Activated CD8-positive, alpha-beta memory T cell treated with anti-CD3 and anti-CD28 coated beads for 36 hours (primary cell): ENCODE measurements around the gene NFIX. TPM values are rescaled to one million over a fixed set of nuclear protein-coding genes. Genes with fewer than 3 reads are reported as not detected.

ENCODE experiments used
- CTCF ChIA-PET: fragments of 350-600 bp; sonication (Branson Sonifier 250); formaldehyde crosslinking; loops from one replicate; lab custom pipeline; 2021; ENCODE audit warnings: antibody characterized with exemption; lab: Charles Lee
- POLR2A ChIA-PET: fragments of 350-600 bp; sonication (Branson Sonifier 250); formaldehyde crosslinking; loops from one replicate; lab custom pipeline; 2021; ENCODE audit warnings: antibody characterized with exemption; lab: Charles Lee
- total RNA-seq, 2 experiments: library from RNA; stranded (reverse); gene quantifications; one replicate each; pipeline ENCODE4 v1.2.3, GENCODE V29; 2021

Gene NFIX
- total RNA-seq, 2 experiments from 2014 or later: 2.2 to 3.5 TPM

DNA sequence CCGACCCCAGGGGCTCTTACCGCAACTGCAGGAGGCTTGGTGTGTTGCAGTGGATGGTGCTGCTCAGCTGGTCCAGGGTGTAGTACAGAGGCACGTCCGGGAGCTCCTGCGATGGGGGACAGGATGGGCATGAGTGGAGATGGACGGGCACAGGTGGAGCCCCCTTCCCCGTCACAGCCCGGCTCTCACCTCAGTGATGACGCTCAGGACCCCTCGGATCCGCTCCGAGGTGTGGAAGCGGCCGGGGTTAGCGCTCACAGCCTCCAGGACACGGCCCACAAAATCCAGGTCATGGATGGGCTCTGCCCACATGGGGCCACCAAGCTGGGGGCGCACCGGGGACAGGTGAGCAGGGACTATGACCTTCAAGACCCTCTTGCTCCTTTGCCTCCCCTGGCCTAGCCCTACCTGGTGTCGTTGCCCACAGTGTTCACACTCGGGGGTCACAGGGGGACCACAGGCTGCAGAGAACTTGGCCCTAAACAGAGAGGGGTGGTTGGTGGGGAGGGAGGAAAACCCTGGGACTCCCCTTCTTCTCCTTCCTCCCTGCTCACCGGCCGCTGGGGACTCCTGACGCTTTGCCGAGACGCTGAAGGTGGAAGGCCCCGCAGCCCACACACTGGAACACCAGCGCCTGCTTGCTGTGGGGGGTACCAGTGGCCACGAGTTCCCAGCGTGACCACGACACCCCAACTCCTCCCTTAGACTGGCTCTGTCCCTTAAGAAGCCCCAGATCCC lies 114.3 kb downstream of the NFIX start:
- ChIA-PET CTCF (interaction anchor here (1.3 kb wide), 1 partner anchor 10 kb away, joined by 3 read pairs; no protein-coding TSS in a partner anchor), POLR2A (no interaction called here)

DNA sequence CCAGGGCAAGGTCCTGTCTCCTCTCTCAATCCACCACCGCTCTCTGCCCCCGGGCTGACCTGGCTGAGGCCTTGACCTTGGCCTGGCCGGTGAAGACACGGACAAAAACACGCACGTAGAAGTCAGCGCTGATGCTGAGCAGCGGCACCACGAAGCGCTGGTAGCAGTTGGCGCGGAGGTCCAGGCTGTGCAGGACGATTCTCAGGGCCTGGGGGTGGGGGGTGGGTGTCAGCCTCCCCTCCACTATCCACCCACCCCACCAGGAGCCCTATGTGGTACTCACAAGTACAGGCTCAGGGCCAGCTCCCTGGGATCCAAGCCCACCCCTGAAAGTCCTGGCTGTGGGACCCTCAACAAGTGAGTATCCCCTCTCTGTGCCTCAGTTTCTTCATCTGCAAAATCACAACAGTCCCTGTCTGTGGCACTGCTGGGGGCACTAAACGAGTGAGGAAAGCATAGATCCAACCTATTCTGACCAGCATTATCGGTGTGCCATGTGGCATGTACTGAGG lies 114.9 kb downstream of the NFIX start:
- POLR2A ChIA-PET: no interaction called here
- CTCF ChIA-PET: interaction anchor here (1.3 to 1.4 kb wide), 2 partner anchors 9 to 40 kb away, joined by 3 read pairs; partner anchors contain the start of genes IER2 and STX10

DNA sequence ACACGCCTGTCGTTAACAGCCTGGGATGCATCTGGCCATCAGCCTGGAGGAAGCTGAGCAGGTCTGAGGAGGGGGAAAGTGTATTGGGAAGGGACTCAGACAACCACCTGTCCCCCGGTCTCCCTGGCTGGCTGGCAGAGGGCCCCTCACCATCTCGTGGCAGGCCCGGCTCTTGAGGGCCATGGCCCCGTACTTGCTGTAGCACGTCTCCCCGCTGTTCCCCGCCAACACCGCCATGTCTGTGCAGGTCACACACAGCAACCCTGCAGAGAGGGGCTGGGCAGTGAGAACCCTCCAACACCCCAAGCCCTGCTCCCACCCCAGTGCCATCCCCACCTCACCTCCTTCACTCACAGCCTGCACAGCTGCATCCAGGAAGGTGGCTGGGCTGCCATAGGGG lies 117.3 kb downstream of the NFIX start:
- POLR2A ChIA-PET: no interaction called here
- CTCF ChIA-PET: interaction anchor here (0.6 kb wide), 1 partner anchor 203 kb away, joined by 3 read pairs; no protein-coding TSS in a partner anchor

DNA sequence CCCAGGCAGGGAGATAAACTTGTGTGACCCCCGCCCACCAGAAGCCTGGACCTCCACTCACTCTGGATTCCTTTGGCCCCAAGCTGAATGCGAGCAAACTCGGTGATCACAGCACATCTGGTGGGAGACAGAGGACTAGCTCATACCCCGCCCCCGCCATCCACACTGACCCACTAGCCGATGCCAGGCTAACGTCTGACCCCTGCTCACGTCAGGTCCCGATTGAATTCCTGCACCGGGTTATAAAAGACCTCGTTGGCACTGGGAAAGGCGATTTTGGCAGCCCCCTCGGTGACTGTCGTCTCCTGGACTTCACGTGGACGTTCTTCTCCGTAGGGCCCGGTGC lies 120.6 kb downstream of the NFIX start:
- POLR2A ChIA-PET: interaction anchor here (1.0 to 1.1 kb wide), 2 partner anchors 11 to 37 kb away, joined by 3 to 4 read pairs; no protein-coding TSS in a partner anchor
- CTCF ChIA-PET: interaction anchor here (1.2 to 3.8 kb wide), 3 partner anchors 11 to 138 kb away, joined by 3 to 14 read pairs (median 5); no protein-coding TSS in a partner anchor

DNA sequence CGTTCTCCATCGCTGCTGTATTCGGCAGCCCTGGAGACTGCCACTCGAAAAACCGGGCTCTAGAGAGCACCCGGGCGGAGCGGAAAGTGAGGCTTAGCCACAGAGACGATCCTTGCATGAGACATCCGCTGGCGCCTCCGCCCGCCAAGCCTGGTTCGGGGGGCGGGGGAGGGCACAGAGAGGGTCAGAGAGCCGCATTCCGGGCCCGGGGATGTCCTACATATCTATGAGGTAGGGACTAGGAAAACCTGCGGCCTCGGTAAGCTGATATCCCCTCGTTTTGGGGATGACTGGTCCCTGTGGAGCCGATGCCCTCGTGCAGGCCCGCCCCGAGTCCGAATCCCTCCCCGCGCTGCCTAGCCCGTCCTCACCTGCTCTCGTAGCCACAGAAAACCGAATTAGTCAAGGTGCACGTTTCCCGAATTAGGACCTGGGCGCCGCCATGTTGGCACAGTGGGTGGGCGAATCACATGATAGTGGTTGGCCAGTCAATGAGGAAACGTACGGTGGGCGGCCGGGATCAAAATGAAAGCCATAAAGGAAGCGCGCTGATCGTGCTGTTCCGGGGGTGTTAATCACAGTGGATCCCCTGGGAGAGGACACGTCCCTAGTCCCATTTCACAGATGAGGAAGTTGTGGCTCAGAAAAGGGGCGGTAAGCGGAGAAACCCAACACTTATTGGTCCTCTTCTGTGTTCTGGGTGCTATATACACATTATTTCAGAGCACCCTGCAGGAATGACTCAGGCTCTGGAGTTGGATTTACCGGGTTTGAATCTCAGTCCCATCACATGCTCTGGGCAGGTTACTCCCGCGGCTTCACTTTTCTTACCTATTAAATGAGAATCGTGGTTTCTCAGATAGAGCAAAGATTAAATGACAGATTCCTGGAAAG lies 121.3 kb downstream of the NFIX start, which contains the start of gene TRMT1:
Gene TRMT1, minus strand, starts transcription at position 459 of the 894 bp plus-strand sequence. Its CDS starts 341 bp downstream, at position 118.
- CTCF ChIA-PET: interaction anchor here (0.6 to 3.8 kb wide), 7 partner anchors 12 to 161 kb away, joined by 3 to 15 read pairs (median 5); partner anchors contain the start of genes IER2 and STX10
- POLR2A ChIA-PET: interaction anchor here (0.6 to 1.7 kb wide), 4 partner anchors 16 to 36 kb away, joined by 3 to 5 read pairs (median 4); no protein-coding TSS in a partner anchor

DNA sequence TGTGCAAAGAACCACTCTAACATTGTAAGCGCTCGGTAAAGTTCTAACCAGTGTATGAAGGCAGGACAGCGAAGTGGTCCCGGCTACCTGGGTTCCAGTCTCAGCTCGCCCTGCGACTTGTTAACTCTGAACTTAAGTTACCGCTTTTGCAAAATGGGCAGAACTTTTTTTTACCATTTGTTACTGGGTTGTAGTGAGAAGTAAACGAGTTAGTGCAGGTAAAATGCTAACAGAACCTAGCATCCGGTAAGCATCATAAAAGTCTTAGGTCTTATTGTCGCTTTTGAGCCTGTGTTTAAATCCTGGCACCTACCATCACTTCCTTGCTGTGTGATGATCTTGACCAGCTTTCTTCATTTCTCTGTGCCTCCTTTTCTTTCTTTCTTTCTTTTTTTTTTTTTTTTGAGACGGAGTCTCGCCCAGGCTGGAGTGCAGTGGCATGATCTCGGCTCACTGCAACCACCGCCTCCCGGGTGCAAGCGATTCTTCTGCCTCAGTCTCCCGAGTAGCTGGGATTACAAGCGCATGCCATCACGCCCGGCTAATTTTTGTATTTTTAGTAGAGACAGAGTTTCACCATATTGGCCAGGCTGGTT lies 122.0 kb downstream of the NFIX start:
- ChIA-PET POLR2A (interaction anchor here (0.6 to 2.8 kb wide), 7 partner anchors 10 to 38 kb away, joined by 3 to 35 read pairs (median 5); no protein-coding TSS in a partner anchor), CTCF (interaction anchor here (0.6 to 3.8 kb wide), 11 partner anchors 10 to 160 kb away, joined by 3 to 15 read pairs (median 4); partner anchors contain the start of genes IER2 and STX10)

DNA sequence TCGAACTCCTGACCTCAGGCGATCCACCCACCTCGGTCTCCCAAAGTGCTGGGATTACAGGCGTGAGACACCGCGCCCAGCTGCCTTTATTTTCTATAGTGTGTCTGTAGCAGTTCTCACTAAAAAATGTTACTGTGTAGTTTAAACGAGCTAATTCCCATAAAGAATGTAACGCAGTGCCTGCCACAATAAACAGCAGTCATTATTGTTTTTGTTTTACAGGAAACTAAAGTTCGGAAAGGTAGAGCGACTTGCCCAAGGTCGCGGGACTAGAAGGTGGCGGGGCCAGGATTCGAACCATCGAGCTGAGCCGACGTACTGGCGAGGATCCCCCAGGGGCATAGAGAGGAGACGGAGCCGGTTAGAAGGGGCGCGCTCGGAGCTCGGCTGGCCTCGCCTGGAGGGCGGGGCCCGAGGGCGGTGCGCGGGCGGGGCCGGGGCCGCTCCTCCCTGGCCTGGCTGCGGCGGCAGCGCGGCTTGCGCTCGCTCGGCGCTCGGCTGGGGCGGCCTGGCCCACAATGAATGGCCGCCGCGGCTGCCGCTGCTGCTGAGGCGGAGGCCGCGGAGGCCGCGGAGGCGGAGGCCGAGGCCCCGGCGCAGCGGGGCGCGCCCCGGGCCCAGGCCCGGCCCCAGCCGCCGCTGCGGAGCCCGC lies 122.6 kb downstream of the NFIX start, which contains the start of gene NACC1:
Gene NACC1, plus strand, starts transcription at position 493 of the 652 bp plus-strand sequence. CDS start 16,944 bp downstream, outside the sequence.
- ChIA-PET POLR2A (interaction anchor here (0.6 to 2.8 kb wide), 8 partner anchors 10 to 50 kb away, joined by 3 to 35 read pairs (median 5); no protein-coding TSS in a partner anchor), CTCF (interaction anchor here (0.7 to 3.8 kb wide), 11 partner anchors 10 to 152 kb away, joined by 3 to 15 read pairs (median 4); partner anchors contain the start of genes IER2 and STX10)

DNA sequence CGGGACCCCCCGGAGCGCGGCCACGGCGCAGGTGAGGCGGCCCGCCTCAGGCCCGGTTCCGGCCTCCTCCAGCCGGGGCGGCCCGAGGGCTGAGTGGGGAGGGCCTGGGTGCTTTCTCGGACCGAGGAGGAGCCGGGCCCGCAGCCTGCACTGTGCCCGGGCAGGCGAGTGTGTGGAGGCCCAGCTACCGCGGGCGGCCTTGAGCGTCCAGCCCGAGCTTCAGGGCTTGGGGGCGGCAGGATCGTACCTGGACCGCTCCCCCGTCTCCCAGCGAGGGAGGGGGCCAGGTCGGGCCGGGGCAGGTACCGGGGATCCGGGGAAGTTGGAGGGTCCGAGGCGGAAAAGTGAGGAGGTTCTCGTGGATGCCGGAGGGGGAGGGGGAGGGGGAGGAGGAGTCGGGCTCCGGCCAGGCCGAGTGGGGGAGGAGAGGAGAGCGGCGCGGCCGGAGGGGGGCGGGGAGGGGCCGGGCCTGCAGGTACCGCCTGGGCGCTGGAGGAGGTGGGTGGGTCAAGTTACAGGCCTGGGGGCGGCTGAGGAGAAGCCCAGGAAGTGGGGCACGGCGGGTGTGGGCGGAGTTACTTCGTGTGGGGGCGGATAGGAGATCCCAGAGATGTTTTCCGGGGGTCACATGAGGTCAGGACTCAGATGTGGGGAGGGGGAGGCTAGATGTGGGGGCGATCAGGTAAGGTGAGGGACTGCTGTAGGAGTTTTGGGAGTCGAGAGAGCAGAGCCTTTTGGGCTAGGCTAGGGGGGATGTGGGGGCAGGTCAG lies 123.3 kb downstream of the NFIX start:
- POLR2A ChIA-PET: interaction anchor here (0.6 to 2.8 kb wide), 8 partner anchors 9 to 49 kb away, joined by 3 to 35 read pairs (median 5); no protein-coding TSS in a partner anchor
- CTCF ChIA-PET: interaction anchor here (0.7 to 3.3 kb wide), 8 partner anchors 9 to 239 kb away, joined by 3 to 15 read pairs (median 4); partner anchors contain the start of genes IER2 and STX10

DNA sequence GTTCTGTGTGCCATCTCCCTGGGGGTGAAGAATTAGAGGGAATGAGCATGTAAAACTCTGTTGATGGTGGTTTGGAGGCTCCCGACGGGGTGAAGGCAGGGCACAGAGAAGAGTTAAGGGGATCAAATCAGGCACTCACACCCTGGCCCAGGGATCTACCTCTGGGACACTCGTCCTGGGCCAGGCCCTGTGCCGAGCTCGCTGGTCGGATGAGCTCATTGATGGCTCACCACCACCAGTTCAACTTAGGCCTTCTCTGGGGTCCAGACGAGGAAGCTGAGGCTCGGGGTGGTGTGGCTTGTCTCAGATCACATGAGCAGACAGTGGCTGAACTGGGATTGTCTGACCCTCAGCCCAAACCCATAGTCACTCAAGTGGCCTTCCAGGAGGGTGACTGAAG lies 124.4 kb downstream of the NFIX start:
- POLR2A ChIA-PET: interaction anchor here (0.6 to 2.8 kb wide), 4 partner anchors 20 to 43 kb away, joined by 3 to 35 read pairs (median 9); no protein-coding TSS in a partner anchor
- CTCF ChIA-PET: interaction anchor here (0.6 to 3.3 kb wide), 7 partner anchors 9 to 1743 kb away, joined by 3 to 15 read pairs (median 3); no protein-coding TSS in a partner anchor

DNA sequence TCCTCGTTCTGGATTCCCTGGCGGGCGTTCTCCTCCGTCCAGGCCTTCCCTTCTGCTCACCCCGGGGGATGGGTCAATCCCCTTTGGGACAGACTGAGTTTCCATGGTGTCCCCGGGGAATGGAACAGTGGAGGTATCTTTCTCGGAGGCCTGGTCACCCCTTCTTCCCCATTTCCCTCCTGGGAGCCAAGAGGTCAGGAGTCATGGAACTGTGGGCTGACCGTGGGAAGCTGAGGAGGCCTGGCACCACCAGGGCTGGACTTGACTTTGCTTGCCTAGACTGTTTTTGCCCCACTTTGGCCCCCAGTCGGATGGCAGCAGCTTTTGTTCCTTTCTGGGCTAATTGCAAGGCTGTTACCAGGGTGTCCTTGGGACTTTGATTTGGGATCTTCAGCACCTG lies 124.8 kb downstream of the NFIX start:
- ChIA-PET CTCF (interaction anchor here (0.6 to 3.3 kb wide), 10 partner anchors 10 to 1744 kb away, joined by 3 to 15 read pairs (median 3); no protein-coding TSS in a partner anchor), POLR2A (interaction anchor here (0.6 to 2.8 kb wide), 3 partner anchors 27 to 43 kb away, joined by 3 to 35 read pairs (median 9); no protein-coding TSS in a partner anchor)

DNA sequence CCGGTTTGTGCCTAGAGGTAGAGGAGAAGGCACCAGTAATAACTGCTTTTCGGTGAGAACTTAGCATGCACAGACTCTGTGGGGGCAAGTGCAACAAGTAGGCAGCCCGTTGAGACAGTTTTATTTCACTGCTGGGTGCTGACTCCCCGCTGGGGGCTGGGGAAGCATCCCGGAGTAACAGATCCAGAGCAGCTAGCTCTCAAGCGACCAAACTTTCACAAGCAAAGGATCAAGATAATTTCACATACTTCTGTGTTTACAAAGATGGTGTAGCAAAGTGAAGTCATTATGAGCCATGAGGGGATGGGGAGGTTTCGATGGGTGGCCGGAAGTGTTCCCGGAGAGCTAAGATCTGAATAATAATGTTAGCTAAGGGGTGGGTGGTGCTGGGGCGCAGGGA lies 125.5 kb downstream of the NFIX start:
- ChIA-PET CTCF (interaction anchor here (0.5 to 3.0 kb wide), 9 partner anchors 9 to 911 kb away, joined by 3 to 11 read pairs (median 3); partner anchors contain the start of gene IL27RA), POLR2A (interaction anchor here (1.5 kb wide), 1 partner anchor 12 kb away, joined by 4 read pairs; no protein-coding TSS in a partner anchor)

DNA sequence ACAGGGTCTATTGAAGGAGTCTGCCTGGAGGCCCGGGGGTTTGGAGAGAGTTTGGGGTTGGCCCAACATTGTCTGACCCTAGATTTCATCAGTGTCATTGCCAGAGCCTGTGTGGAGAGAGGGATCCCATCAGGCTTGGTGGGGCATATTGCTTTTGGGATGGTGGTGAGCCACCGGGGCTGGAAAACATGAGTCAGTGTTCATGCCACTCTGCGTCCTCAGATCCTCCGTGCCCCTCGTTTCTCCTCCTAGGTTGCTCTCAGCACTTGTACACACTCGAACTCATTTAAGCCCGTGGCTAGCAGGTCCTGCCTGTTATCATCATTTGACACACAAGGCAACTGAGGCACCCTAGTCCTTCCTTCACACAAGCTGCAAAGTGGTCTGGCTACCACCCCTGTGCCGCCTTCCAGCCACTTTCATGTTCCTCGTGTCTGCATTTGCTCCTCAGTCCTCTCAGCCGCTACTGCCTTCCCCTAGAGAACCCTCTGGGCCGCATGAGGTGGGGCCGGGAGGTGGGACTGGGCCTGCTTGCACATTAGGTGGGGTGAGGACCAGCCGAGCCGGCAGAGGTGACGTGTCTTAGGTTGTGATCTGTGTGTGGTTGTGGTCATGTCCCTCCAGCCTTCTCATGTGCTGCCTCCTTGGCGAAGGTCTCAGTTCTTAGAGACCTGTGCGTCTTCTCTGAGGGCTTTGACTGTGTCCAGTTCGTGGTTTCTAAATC lies 126.4 kb downstream of the NFIX start:
- ChIA-PET CTCF (interaction anchor here (0.5 to 1.0 kb wide), 3 partner anchors 10 to 47 kb away, joined by 3 read pairs; no protein-coding TSS in a partner anchor), POLR2A (interaction anchor here (0.5 to 1.5 kb wide), 2 partner anchors 11 to 25 kb away, joined by 4 read pairs; no protein-coding TSS in a partner anchor)

DNA sequence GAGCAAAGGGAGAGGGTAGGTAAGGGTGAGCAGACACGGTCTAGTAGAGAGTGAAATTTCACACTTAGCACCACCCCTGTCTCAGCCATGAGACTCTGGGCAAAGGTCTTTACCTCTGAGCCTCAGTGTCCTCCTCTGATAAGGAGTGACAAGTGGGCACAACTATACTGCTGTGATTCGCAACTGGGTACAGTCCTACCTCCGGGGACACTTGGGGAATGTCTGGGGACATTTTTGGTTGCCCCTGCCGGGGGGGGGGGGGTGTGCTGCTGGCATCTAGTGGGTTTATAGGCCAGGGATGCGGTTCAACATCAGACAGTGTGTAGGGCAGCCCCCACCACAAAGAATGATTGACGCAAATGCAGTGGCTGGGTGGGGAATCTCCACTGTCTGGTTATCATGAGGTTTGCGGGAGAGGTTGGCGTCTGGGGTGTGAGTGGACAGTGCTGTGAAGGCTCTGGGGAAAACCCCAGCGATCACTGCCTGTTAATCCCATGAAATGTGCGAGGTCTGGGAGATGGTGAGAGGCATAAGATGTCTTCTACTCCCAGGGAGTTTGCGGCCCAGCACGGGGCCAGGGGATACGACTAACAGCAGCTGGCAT lies 127.1 kb downstream of the NFIX start:
- ChIA-PET CTCF (no interaction called here), POLR2A (no interaction called here)

DNA sequence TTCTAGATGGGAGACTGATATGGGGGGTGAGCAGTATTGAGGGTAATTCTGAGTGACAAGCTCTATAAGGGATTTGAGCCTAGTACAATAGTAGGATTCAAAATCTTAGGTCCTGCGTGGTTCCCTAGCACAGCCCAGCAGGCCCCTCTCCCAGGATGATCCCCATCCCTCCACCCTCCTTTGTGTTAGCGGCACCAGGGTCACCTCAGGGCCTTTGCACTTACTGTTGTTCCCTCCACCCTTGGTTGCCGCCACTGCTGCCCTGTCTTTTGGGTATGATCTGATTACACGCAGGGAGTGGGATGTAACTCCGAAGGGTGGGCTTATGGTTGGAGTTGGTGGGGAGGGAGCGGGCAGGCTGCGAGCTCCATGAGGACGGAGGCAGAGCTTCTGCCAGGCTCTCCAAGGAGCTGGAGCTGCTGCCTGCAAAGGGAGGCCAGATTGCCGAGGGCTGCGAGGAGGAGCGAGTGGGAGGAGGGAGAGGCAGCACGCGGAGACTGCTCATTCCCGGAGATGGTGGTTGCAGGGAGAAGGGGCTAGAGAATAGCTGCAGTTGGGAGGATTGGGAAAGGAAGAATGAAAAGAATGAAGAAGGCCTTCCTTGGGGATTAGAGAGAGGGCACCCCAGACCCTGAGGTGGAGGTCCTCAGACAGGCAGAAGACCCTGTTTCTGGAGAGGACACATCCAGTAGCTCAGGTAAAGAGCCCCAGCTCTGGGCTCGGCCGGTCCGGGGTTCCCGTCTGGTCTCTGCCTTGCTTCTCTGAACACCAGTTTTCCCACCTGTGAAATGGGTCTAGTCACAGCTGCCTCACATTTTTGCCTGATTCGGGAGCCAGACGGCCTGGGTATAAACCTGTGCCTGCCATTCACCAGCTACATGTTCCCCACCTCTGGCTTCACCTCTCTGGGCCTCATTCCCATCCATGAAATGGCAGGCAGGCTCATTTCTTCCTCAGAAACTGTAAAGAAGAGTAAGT lies 128.0 kb downstream of the NFIX start:
- POLR2A ChIA-PET: no interaction called here

More for the DNA sequence above, 128.0 kb downstream of the NFIX start:
- CTCF ChIA-PET: no interaction called here
